Endodermal cell (in vitro differentiated cells): ENCODE measurements around the gene PFKL. TPM values are rescaled to one million over a fixed set of nuclear protein-coding genes. Genes with fewer than 3 reads are reported as not detected.

Experiments used
- DNase-seq: peaks from one replicate; pipeline ENCODE4 v3.0.0-alpha.2; 2017
- H3K27ac ChIP-seq: 2 replicates; pipeline ENCODE4 v1.5.1; 2013; ENCODE audit warnings: mild to moderate bottlenecking, low read depth, low read length, moderate library complexity
- H3K27me3 ChIP-seq: 2 replicates; pipeline ENCODE4 v1.6.1; 2013; ENCODE audit warnings: mild to moderate bottlenecking, low read length, moderate library complexity; ENCODE audit not compliant: insufficient read depth, control insufficient read depth, poor library complexity, severe bottlenecking
- H3K36me3 ChIP-seq: 2 replicates; pipeline ENCODE4 v1.7.0; 2013; ENCODE audit warnings: mild to moderate bottlenecking, low read length, moderate library complexity; ENCODE audit not compliant: control insufficient read depth, insufficient read depth
- H3K4me1 ChIP-seq: one replicate; pipeline ENCODE4 v1.7.0; 2013; ENCODE audit warnings: low read length; ENCODE audit not compliant: control insufficient read depth, insufficient read depth
- H3K4me3 ChIP-seq: 2 replicates; pipeline ENCODE4 v1.5.1; 2013; ENCODE audit warnings: mild to moderate bottlenecking, low read length, moderate library complexity
- H3K9ac ChIP-seq: 2 replicates; pipeline ENCODE4 v1.6.1; 2013; ENCODE audit warnings: mild to moderate bottlenecking, low read length, moderate library complexity; ENCODE audit not compliant: poor library complexity, severe bottlenecking; ENCODE audit errors: extremely low read depth
- H3K9me3 ChIP-seq: 2 replicates; pipeline ENCODE4 v1.6.1; 2013; ENCODE audit warnings: mild to moderate bottlenecking, low read length, moderate library complexity; ENCODE audit not compliant: control insufficient read depth
- H3K27ac Mint-ChIP-seq: 2 replicates; pipeline ENCODE4 v1.8.0; 2020; ENCODE audit warnings: mixed read lengths
- H3K27me3 Mint-ChIP-seq: 2 replicates; pipeline ENCODE4 v1.8.0; 2021; ENCODE audit warnings: mild to moderate bottlenecking, mixed read lengths; ENCODE audit not compliant: insufficient read depth
- H3K36me3 Mint-ChIP-seq: 2 replicates; pipeline ENCODE4 v1.8.0; 2020; ENCODE audit warnings: low read depth, mixed read lengths
- H3K4me1 Mint-ChIP-seq: 2 replicates; pipeline ENCODE4 v1.8.0; 2020; ENCODE audit warnings: mixed read lengths
- H3K4me3 Mint-ChIP-seq: 2 replicates; pipeline ENCODE4 v1.8.0; 2020; ENCODE audit warnings: mild to moderate bottlenecking, moderate library complexity, mixed read lengths
- H3K9me3 Mint-ChIP-seq: 2 replicates; pipeline ENCODE4 v1.8.0; 2020; ENCODE audit warnings: mild to moderate bottlenecking, mixed read lengths
- CTCF ChIP-seq: fragments of 200-600 bp; sonication (generic); conservative IDR thresholded peaks from 2 replicates; pipeline ENCODE4 v1.5.0; 2021; ENCODE audit warnings: antibody characterized with exemption, mild to moderate bottlenecking
- WGBS, 2 experiments: methylation state at CpG; one replicate each; pipeline versions ENCODE4 v1.1.5 to v1.1.7; 2013; ENCODE audit warnings: missing lambda C conversion rate in 2 of 2, mixed read lengths in 1 of 2; ENCODE audit not compliant: insufficient coverage in 1 of 2, insufficient read length in 1 of 2; 5-methylcytosine and 5-hydroxymethylcytosine counted together
- total RNA-seq, 2 donors: library from RNA; stranded (reverse); fragmentation: NEBNext Ultra II Directional in 1 of 2; extraction: Animal tissue kit (Norgen Biotek cat#: 25700) in 1 of 2; gene quantifications; 2 replicates in 1 of 2; 3 replicates in 1 of 2; pipeline ENCODE4 v1.2.1, GENCODE V29; 2021

PFKL gene
- total RNA-seq, 2 donors from 2014 or later = 195 to 198 TPM

GRCh38 chr21:44375761-44376241 lies 75.9 kb downstream of the PFKL start:
- no peak overlapping the region for H3K4me3 Mint-ChIP-seq
- H3K9me3 Mint-ChIP-seq = peaks cover 32% of the 10 kb centered on the region
- H3K27me3 ChIP-seq = no peaks in the 10 kb centered on the region
- peaks cover 20% of the 10 kb centered on the region for H3K9me3 ChIP-seq
- H3K27ac ChIP-seq = no peak overlapping the region
- no peak for TF ChIP-seq CTCF
- no peaks in the 10 kb centered on the region for H3K36me3 ChIP-seq
- 94 to 98% methylated on average over 17 to 19 of the region's 19 CpGs for WGBS, 2 experiments
- peaks cover 12% of the 10 kb centered on the region for H3K27me3 Mint-ChIP-seq
- H3K4me1 ChIP-seq = peaks cover 5% of the 10 kb centered on the region
- H3K4me3 ChIP-seq = no peak overlapping the region
- no peak overlapping the region for H3K27ac Mint-ChIP-seq
- H3K4me1 Mint-ChIP-seq = peaks cover 12% of the 10 kb centered on the region
- DNase-seq = peak; percentile 18
- no peak overlapping the region for H3K9ac ChIP-seq
- H3K36me3 Mint-ChIP-seq = peaks cover 8% of the 10 kb centered on the region

GRCh38 chr21:44376606-44377005 lies 76.8 kb downstream of the PFKL start:
- Mint-ChIP-seq H3K9me3 (peaks cover 30% of the 10 kb centered on the region), H3K4me1 (peaks cover 13% of the 10 kb centered on the region), H3K27ac (no peak overlapping the region), H3K4me3 (no peak overlapping the region), H3K36me3 (peaks cover 8% of the 10 kb centered on the region), H3K27me3 (peaks cover 11% of the 10 kb centered on the region)
- DNase-seq = peak; percentile 27
- WGBS, 2 experiments = 94 to 100% methylated on average over 4 to 9 of the region's 9 CpGs
- Histone ChIP-seq H3K9me3 (peaks cover 20% of the 10 kb centered on the region), H3K27ac (no peak overlapping the region), H3K4me1 (peaks cover 5% of the 10 kb centered on the region), H3K36me3 (no peaks in the 10 kb centered on the region), H3K27me3 (no peaks in the 10 kb centered on the region), H3K4me3 (no peak overlapping the region), H3K9ac (no peak overlapping the region)
- no peak for TF ChIP-seq CTCF

Other genes with a start within 250 kb of the PFKL start
- 1 to 10 TPM; 9.1 to 9.6 TPM for gene PWP2, start 192.7 kb upstream of the PFKL start, total RNA-seq
- 10 to 100 TPM; 16.3 to 22.5 TPM for gene GATD3, start 166.4 kb upstream of the PFKL start, total RNA-seq
- 1 to 10 TPM; 5.3 to 5.8 TPM for gene ICOSLG, start 59.1 kb upstream of the PFKL start, total RNA-seq
- 1 to 10 TPM in 1 of 2 donors, not detected in 1; 1.3 TPM for gene DNMT3L, start 38.2 kb upstream of the PFKL start, total RNA-seq
- gene AIRE, start 14.2 kb upstream of the PFKL start, total RNA-seq = 1 to 10 TPM; 1.2 to 2.7 TPM
- gene CFAP410, start 39.3 kb downstream of the PFKL start, total RNA-seq = 10 to 100 TPM; 33.1 to 35.7 TPM
- 10 to 100 TPM in 1 of 2 donors, 1 to 10 TPM in 1; 1.6 to 12.5 TPM for gene TRPM2, start 53.6 kb downstream of the PFKL start, total RNA-seq
- gene LRRC3, start 155.5 kb downstream of the PFKL start, total RNA-seq = 10 to 100 TPM; 14.1 to 16.5 TPM
- gene KRTAP10-1, start 240.1 kb downstream of the PFKL start, total RNA-seq = not detected